ENCODE data around the gene FBRSL1.

The FBRSL1 gene

GRCh38 chr12:132543298-132544079 lies 53.5 kb downstream of the FBRSL1 start:
- TF ChIP-seq MAX (IDR thresholded peaks at IDR 0.05; ENCODE audit: low read depth, low read length) (no peak), POLR2A (IDR thresholded peaks at IDR 0.05; ENCODE audit: extremely low read depth, insufficient read length) (no peak), CTCF (IDR thresholded peaks at IDR 0.05; ENCODE audit: low read depth, low read length) (no peak)

GRCh38 chr12:132544080-132544397 lies 54.1 kb downstream of the FBRSL1 start:
- peak; percentile 38 for DNase-seq (ENCODE audit: low read depth)
- no peak overlapping the region for H3K4me3 ChIP-seq (ENCODE audit: low read depth, low read length)
- TF ChIP-seq POLR2A (IDR thresholded peaks at IDR 0.05; ENCODE audit: extremely low read depth, insufficient read length), result no peak
- no peak for TF ChIP-seq MYC (IDR thresholded peaks at IDR 0.05; ENCODE audit: low read depth, low read length)
- no peak for TF ChIP-seq CTCF (IDR thresholded peaks at IDR 0.05; ENCODE audit: low read depth, low read length)
- no peak for TF ChIP-seq MAX (IDR thresholded peaks at IDR 0.05; ENCODE audit: low read depth, low read length)

More at GRCh38 chr12:132543298-132544079, 53.5 kb downstream of the FBRSL1 start:
- no peak overlapping the region for H3K4me3 ChIP-seq (ENCODE audit: low read depth, low read length)
- no peak for DNase-seq (ENCODE audit: low read depth)

GRCh38 chr12:132544498-132544897 lies 54.5 kb downstream of the FBRSL1 start:
- no peak for DNase-seq (ENCODE audit: low read depth)
- no peak for TF ChIP-seq MAX (IDR thresholded peaks at IDR 0.05; ENCODE audit: low read depth, low read length)
- TF ChIP-seq MYC (IDR thresholded peaks at IDR 0.05; ENCODE audit: low read depth, low read length), result no peak
- no peak for TF ChIP-seq POLR2A (IDR thresholded peaks at IDR 0.05; ENCODE audit: extremely low read depth, insufficient read length)
- TF ChIP-seq CTCF (IDR thresholded peaks at IDR 0.05; ENCODE audit: low read depth, low read length), result no peak
- no peak overlapping the region for H3K4me3 ChIP-seq (ENCODE audit: low read depth, low read length)

GRCh38 chr12:132545164-132545953 lies 55.4 kb downstream of the FBRSL1 start:
- no peak for TF ChIP-seq POLR2A (IDR thresholded peaks at IDR 0.05; ENCODE audit: extremely low read depth, insufficient read length)
- no peak for TF ChIP-seq CTCF (IDR thresholded peaks at IDR 0.05; ENCODE audit: low read depth, low read length)
- no peak for TF ChIP-seq MAX (IDR thresholded peaks at IDR 0.05; ENCODE audit: low read depth, low read length)
- no peak for TF ChIP-seq MYC (IDR thresholded peaks at IDR 0.05; ENCODE audit: low read depth, low read length)
- DNase-seq (ENCODE audit: low read depth), result no peak
- no peak overlapping the region for H3K4me3 ChIP-seq (ENCODE audit: low read depth, low read length)

GRCh38 chr12:132545955-132546354 lies 56.0 kb downstream of the FBRSL1 start:
- no peak for DNase-seq (ENCODE audit: low read depth)
- TF ChIP-seq CTCF (IDR thresholded peaks at IDR 0.05; ENCODE audit: low read depth, low read length) (no peak), MYC (IDR thresholded peaks at IDR 0.05; ENCODE audit: low read depth, low read length) (no peak), POLR2A (IDR thresholded peaks at IDR 0.05; ENCODE audit: extremely low read depth, insufficient read length) (no peak), MAX (IDR thresholded peaks at IDR 0.05; ENCODE audit: low read depth, low read length) (no peak)
- H3K4me3 ChIP-seq (ENCODE audit: low read depth, low read length), result no peak overlapping the region
